Pulmonary artery endothelial cell (primary cell): ENCODE results near the gene CELF5. TPM values are rescaled to one million over a fixed set of nuclear protein-coding genes. Genes with fewer than 3 reads are reported as not detected.
"Not testable (repeated sequence)": the region's sequence is repeated elsewhere in the genome, so short reads cannot be mapped to it uniquely, and the experiment has no call there.

ENCODE experiments used
- DNase-seq: peaks from one replicate; pipeline ENCODE4 v3.0.0-alpha.2; 2011; ENCODE audit warnings: low read depth, low spot score
- total RNA-seq: library from RNA; depleted of rRNA; stranded (reverse); fragments of >200 nt; gene quantifications from 2 replicates; pipeline ENCODE4 v1.2.3, GENCODE V29; 2014

CELF5 gene
- total RNA-seq, 1 donor from 2014 or later: not detected

GRCh38 chr19:3272952-3273351 is 48.5 kb downstream of the CELF5 start:
- DNase-seq: no peak

GRCh38 chr19:3274245-3274941 is 49.9 kb downstream of the CELF5 start:
- DNase-seq: no peak

GRCh38 chr19:3274942-3275582 is 50.6 kb downstream of the CELF5 start:
- no peak for DNase-seq

- DNase-seq: no peak
These were observed 51.3 kb downstream of the CELF5 start for GRCh38 chr19:3275583-3276340.

GRCh38 chr19:3276341-3276799 is 51.9 kb downstream of the CELF5 start:
- no peak for DNase-seq

GRCh38 chr19:3277649-3278048 is 53.2 kb downstream of the CELF5 start:
- DNase-seq: no peak

- DNase-seq: no peak
These were observed 53.8 kb downstream of the CELF5 start for GRCh38 chr19:3278294-3278693.

GRCh38 chr19:3278749-3279148 is 54.3 kb downstream of the CELF5 start:
- DNase-seq: no peak

- DNase-seq: no peak
These were observed 54.8 kb downstream of the CELF5 start for GRCh38 chr19:3279306-3279705.

- DNase-seq: no peak
These were observed 56.6 kb downstream of the CELF5 start for GRCh38 chr19:3281026-3281425.

GRCh38 chr19:3282155-3282554 is 57.7 kb downstream of the CELF5 start:
- no peak for DNase-seq

- no peak for DNase-seq
These were observed 58.1 kb downstream of the CELF5 start for GRCh38 chr19:3282564-3282963.

- DNase-seq: no peak
These were observed 58.8 kb downstream of the CELF5 start for GRCh38 chr19:3283246-3283751.

GRCh38 chr19:3283886-3284657 is 59.6 kb downstream of the CELF5 start:
- DNase-seq: no peak

GRCh38 chr19:3284759-3285646 is 60.5 kb downstream of the CELF5 start:
- no peak for DNase-seq

- no peak for DNase-seq
These were observed 61.3 kb downstream of the CELF5 start for GRCh38 chr19:3285647-3286176.

GRCh38 chr19:3287814-3288213 is 63.4 kb downstream of the CELF5 start:
- no peak for DNase-seq

GRCh38 chr19:3288437-3288836 is 64.0 kb downstream of the CELF5 start:
- DNase-seq: not testable (repeated sequence)

- DNase-seq: no peak
These were observed 65.6 kb downstream of the CELF5 start for GRCh38 chr19:3289971-3290569.

- not testable (repeated sequence) for DNase-seq
These were observed 66.4 kb downstream of the CELF5 start for GRCh38 chr19:3290858-3291257.
